Measurements from ENCODE around the gene CKS2.

Gene CKS2

GRCh38 chr9:89363921-89364665 lies 53.1 kb downstream of the CKS2 start:
- in situ Hi-C loops (cut with MboI; ENCODE audit: low sequenced_read_pairs) = no loop called here

GRCh38 chr9:89364666-89365531 lies 53.9 kb downstream of the CKS2 start:
- in situ Hi-C loops (cut with MboI; ENCODE audit: low sequenced_read_pairs) = no loop called here

DNA sequence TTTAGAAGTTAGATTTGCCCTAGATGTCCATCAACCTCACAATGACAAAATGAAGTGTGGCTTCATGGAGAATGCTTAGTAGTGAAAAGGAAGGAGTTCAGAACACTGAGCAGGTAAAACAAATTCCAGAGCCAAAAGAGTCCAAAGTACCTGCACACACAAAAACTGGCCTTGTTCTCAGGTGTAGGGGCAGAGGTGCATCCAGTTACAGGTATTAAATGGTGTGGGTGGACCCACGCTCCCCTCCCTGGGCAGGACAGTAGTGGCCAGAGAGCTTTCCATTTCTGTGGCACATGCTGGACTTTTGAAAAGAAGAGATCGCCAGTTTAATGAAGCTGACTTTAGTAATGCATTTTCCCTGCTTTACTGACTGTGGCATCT lies 54.5 kb downstream of the CKS2 start:
- in situ Hi-C loops (cut with MboI; ENCODE audit: low sequenced_read_pairs) = no loop called here
